NK-92 (cell line): ENCODE results near the gene CCDC149.

Experiments used
- DNase-seq: peaks from one replicate; lab custom pipeline; 2025; ENCODE audit not compliant: unreplicated experiment; lab: John Stamatoyannopoulos, UW

CCDC149 gene

GRCh38 chr4:24845132-24845531 is 67.7 kb downstream of the CCDC149 start:
- DNase-seq = no peak

- no peak for DNase-seq
Measured at GRCh38 chr4:24843096-24843495, 69.7 kb downstream of the CCDC149 start.

- no peak for DNase-seq
Measured at GRCh38 chr4:24842356-24842755, 70.5 kb downstream of the CCDC149 start.

GRCh38 chr4:24840826-24841543 is 71.9 kb downstream of the CCDC149 start:
- no peak for DNase-seq

GRCh38 chr4:24840362-24840761 is 72.5 kb downstream of the CCDC149 start:
- DNase-seq = no peak

- DNase-seq = no peak
Measured at GRCh38 chr4:24837781-24838180, 75.1 kb downstream of the CCDC149 start.

- no peak for DNase-seq
Measured at GRCh38 chr4:24837336-24837735, 75.5 kb downstream of the CCDC149 start.

GRCh38 chr4:24836661-24837242 is 76.1 kb downstream of the CCDC149 start:
- DNase-seq = no peak

GRCh38 chr4:24835696-24836095 is 77.1 kb downstream of the CCDC149 start:
- no peak for DNase-seq

GRCh38 chr4:24831637-24832036 is 81.2 kb downstream of the CCDC149 start:
- DNase-seq = no peak

GRCh38 chr4:24824720-24825119 is 88.1 kb downstream of the CCDC149 start:
- no peak for DNase-seq

GRCh38 chr4:24820541-24820940 is 92.3 kb downstream of the CCDC149 start:
- no peak for DNase-seq

GRCh38 chr4:24816797-24817196 is 96.0 kb downstream of the CCDC149 start:
- DNase-seq = no peak

- DNase-seq = no peak
Measured at GRCh38 chr4:24813732-24814131, 99.1 kb downstream of the CCDC149 start.

GRCh38 chr4:24810871-24811631 is 101.8 kb downstream of the CCDC149 start:
- no peak for DNase-seq

GRCh38 chr4:24809815-24810405 is 102.9 kb downstream of the CCDC149 start:
- no peak for DNase-seq

GRCh38 chr4:24809376-24809775 is 103.5 kb downstream of the CCDC149 start:
- no peak for DNase-seq

- no peak for DNase-seq
Measured at GRCh38 chr4:24808955-24809354, 103.9 kb downstream of the CCDC149 start.

- DNase-seq = no peak
Measured at GRCh38 chr4:24808261-24808660, 104.6 kb downstream of the CCDC149 start.

- DNase-seq = no peak
Measured at GRCh38 chr4:24807611-24808010, 105.2 kb downstream of the CCDC149 start.

GRCh38 chr4:24806206-24806990 is 106.4 kb downstream of the CCDC149 start:
- DNase-seq = no peak
